Stimulated activated CD8-positive, alpha-beta memory T cell treated with anti-CD3 and anti-CD28 coated beads, Interleukin-15, amount 100 ng/mL, for 1 hour (primary cell): Measurements from ENCODE around the gene NAT14.
"Not testable (repeated sequence)": the region's sequence is repeated elsewhere in the genome, so short reads cannot be mapped to it uniquely, and the experiment has no call there.

ENCODE experiments used
- DNase-seq: peaks from one replicate; pipeline ENCODE4 v3.0.0-alpha.2; 2020; ENCODE audit warnings: low read depth

Gene NAT14

DNA sequence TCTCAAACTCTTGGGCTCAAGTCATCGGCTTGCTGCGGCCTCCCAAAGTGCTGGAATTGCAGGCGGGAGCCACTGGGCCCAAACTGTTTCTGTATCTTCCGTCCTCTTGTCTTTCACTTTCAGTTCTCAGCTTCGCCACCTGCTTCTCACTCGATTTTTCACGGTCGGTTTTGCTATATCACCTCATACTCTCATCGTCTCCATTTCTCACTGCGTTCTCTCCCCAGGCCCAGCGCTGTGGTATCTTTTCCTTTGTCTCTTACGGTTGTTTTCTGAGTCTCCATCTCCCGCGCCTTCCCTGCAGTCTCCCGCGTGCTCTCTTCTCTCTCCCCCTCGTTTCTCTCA is 18.1 kb downstream of the NAT14 start:
- DNase-seq = no peak

DNA sequence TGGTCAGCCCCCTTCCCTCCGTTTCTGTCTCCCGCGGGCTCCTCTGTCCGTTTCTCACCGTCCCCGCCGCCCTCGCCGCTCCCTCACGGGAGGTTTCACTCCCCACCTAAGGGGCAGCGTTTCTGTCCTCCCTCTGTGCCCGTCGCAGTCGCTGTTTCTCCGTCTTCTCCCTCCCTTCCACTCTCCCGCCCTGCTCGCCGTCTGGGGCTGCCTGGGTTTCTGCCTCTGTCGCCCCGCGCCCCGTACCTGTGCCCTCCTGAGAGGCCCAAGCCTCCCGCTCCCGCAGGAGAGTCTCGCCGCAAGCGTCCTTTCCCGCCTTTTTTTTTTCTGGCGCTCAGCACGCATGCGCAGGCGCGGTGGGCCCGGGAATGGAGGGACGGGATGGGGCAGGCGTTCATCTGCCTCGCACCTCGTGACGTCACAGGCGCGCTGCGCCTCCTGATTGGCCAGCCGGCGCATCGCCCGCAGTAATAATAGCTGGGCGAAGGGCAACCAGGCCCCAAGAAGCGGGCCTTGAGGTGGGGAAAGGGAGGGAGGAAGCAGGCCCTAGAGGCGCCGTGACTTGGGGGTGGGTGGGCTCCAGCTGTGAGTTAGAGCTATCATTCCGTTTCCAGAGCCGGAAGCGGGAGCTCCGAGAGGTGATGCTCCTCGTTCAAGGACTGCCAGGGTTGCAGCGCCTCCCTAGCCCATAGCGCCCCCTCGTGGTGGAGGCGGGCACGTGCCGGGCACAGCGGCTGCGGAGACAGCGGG is 18.7 kb downstream of the NAT14 start:
- DNase-seq = peak; percentile 89

DNA sequence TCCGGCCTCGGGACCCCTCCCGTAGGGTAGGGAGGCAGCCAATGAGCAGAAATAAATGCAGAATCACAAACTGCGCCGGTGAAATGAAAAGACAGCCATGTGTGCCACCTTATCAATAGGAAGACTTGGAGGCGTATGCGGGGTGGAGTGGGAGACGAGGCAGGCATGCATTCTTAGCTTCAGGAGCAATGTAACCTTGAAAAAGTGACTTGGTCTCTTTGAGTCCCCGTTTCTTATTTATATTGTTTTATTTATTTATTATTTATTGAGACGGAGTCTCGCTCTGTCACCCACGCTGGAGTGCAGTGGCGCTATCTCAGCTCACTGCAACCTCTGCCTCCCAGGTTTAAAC is 19.2 kb downstream of the NAT14 start:
- DNase-seq = no peak

DNA sequence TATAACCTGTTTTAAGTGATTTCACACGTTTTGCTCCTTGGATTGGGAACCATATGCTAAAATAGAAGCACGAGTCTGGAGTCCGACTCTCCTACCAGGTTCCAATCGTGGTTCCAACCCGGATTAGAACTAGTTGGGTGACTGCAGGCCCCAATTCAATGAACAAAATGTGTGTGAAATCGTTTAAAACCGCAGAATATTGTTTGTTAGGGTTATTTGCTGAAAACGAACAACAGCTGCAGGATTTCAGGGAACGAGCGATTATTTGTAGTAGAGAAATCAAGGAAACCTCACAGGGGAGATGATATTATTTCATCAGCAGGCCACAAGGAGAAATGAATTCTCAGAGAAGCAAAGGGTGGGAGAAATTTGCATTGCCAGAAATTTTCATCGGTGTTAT is 20.0 kb downstream of the NAT14 start:
- DNase-seq = no peak

DNA sequence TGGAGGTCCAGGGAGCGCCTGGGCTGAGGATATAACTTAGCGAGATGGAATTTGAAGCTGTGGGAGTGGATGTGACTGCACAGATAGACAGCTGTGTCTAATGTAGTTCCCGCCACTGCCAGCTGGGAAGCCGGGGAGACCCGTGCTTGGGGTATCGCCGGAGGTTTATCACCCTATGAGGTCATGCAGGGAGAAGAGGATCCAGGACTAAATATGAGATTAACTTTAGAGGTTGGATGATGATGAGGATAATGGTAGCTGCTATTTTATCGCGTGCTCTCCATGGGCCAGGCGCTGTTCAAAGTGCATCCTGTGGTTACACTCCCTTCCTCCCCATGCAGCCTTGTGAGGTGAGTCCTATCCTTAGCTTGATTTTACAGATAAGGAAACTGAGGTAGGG is 23.1 kb downstream of the NAT14 start:
- no peak for DNase-seq

DNA sequence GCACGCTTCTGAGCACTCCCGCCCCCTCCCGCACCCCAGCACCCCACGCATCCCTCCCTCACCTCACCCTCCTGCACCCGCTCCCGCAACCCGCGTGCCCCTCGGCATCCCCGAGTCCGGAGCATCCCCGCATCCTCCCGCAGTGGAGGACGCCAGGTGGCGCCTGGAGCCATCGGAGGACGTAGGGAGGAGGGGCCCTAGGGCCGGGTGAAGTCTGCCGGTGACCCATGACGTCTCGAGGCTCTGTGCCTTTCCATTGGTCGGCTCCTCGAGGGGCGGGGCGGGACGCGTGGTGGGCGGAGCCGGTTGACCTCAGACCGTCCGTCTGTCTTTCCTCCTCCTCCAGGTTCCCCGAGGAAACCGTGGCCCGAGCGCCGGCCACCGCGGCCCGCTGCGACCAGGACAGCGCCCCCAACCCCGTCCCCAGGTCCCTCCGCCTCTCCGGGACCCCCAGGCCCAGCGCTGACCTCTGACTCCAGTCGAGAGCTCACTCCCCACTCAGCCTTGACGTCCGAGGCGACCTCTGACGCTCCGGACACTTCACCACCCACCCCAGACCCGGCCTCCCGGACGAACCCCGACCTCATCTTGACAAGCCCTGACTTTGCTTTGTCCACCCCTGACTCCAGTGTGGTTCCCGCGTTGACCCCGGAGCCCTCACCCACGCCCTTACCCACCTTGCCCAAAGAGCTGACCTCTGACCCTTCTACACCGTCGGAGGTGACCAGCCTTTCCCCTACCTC is 32.1 kb downstream of the NAT14 start:
- peak; percentile 84 for DNase-seq

DNA sequence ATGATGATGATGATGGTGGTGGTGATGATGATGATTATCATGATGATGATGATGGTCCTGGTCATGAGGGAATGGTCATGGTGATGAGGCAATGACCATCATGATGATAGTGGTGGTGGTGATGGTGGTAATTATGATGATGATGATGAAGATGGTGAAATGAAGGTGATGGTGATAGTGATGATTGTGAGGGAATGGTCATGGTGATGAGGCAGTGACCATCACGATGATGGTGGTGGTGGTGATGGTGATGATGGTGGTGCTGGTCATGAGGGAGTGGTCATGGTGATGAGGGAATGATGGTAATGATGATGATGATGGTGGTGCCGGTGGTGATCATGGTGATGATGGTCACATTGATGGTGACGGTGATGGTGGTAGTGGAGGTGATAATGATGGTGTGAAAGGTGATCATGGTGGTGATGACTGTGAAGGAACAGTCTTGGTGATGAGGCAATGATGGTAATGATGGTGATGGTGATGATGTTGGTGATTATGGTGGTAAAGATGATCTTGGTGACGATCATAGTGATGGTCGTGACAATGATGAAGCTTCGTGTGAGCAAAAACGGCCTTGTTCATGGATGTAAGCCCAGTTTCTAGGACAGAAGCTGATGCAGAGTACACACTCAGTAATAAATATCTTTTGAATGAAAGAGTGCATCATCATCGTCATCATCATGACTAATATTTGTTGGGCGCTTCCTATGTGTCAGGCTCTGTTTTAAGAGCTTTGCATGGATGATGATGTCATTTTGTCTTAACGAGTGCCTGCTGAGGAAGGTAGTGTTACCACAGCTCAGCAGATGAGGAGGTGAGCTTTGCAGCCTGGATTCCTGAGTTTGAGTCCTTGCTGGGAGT is 34.7 kb downstream of the NAT14 start:
- no peak for DNase-seq

DNA sequence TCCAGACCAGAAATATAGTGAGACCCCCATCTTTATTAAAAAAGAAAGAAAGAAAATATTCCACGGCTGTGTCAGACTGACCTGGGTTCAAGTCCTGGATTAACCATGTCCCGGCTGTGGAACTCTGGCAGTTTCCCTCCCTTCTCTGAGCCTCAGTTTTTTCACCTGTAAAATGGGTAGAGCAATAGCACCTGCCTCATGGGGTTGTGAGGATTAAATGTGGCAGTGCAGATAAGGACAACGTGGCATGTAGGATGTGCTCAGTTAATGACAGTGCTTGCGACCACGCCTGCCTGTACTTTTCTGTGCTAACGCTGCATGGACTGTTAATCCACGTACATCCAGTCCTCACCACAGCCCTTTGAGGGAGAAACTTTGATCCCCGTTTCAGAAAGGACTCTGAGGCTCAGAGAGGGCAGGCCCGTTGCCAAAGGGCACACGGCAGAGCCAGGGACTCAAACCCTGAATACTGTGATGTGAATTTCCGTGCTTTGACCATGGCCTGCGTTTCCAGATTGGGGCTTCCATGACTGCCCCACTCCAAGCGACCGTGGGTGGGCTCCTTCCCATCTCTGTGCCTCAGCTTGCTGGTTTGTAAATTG is 35.8 kb downstream of the NAT14 start:
- DNase-seq = no peak

DNA sequence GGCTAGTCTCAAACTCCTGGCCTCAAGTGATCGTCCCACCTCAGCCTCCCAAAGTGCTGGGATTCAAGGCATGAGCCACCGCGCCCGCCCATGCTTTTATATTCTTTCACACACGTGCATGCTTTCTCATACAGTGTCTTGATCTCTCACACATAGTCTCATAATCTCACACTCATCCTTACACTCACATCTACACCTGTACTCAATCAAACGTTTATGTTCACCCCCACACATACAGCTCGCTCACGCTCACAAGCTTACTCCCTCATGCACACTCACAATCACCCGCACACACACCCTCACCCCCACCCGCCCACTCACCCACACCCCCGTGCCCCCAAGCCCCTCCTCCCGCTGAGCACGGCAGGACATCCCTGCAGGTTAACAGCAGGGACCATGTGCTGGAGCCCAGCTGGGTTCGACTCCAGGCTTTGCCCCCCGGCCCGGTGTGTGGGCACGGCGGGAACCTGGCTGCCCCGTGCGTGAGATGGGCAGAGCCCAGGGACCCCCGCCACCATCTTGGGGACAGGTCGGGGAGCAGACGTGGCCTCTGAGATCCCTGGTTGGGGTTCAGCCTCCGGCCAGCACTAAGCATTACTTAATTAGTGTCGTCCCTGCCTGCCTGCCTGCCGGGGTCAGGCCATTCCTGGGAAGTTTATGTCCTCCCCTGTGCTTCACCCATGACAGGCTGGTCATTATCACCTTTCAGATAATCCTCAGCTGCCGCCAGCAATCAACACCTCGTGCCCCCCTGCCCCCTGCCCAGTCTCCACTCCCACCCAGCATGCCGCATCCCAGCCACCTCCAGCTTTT is 40.5 kb downstream of the NAT14 start:
- DNase-seq = no peak

DNA sequence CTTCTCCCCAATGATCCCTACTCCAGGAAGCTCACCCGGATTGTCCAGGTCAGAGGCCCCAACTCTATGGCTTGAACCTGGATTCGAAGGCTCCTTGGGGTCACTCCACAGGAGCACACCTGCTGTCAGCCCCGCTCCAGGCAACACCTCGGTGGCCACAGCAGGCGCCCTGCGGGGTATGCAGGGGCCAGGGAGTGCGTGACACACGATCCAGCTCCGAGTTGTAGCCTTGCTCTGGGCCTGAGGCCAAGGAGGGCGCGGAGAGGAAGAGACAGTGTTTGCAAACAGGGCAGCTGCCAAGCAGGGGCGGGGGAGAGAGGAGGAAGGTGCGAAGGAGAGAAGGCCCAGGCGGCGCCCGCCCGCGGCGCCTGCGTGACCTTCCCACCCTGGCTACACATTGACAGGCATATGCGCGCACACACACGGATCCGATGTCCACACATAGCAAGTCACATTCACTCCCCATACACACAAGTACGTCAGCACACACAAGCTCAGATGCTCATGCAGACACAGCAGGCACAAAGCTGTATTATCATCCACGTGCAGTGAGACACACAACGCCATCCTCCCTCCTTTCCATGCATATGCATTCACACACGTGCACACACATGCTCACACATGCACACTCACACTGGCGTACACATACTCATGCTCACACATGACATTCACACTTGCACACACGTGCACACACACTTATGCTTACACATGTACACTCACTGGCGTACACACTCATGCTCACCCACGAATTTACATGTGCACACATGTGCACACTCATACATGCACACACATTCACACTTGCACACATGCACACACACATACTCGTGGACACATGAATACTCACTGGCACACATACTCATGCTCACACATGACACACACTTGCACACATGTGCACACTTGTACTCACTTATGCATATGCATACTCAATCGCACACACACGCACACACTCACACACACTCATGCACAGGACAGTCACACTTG is 41.5 kb downstream of the NAT14 start:
- DNase-seq = no peak

DNA sequence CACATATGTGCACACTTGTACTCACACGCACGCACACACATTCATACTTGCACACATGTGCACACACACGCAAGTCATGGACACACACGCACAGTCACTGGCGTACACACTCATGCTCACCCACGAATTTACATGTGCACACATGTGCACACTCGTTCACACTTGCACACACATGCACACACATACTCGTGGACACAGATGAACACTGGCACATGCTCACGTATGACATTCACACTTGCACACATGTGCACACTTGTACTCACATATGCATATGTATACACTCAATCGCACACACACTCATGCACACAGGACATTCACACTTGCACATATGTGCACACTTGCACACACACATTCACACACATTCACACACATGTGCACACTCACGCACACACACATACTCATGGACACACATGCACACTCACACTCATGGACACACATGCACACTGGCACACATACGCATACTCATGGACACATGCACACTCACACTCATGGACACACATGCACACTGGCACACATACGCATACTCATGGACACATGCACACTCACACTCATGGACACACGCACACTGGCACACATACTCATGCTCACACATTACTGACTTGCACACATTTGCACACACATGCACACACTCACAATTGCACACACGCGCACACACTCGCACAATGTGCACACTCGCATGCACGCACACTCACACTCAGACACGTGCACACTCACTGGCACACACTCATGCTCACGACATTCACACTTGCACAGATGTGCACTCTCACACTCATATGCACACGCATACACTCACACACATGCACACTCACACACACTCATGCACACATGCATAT is 42.4 kb downstream of the NAT14 start:
- no peak for DNase-seq

DNA sequence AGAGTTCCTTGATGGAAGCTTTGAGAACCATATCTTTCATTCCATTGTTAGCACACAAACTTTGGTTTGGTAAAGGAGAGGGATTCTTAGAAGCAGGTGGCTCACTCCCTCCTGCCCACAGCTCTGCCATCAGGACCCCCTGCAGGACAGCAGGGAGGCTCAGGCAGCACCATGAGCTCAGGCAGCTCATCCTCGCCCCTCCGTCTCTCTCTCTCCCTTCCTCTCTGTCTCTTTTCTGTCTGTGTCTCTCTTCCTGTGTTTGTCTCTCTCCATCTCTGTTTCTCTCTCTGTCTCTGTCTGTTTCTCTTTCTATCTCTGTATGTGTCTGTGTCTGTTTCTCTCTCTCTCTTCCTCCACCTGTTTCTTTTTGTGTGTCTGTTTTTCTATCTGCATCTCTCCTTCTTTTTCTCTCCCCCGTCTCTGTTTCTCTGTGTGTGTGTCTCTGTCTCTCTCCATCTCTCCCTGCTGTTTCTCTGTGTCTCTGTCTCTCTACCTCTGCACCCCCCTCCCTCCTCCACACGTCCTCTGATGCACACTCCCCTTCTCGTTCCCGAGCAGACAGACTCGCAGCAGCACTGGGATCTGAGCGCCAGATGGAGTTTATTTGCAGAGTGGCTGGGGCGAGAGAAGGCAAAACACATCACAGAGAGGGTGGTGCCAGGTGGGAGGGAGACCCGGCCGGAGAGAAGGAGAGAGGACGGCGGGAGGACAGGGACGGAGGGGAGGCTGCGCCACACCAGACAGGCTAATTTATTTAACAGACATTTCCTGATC is 43.2 kb downstream of the NAT14 start:
- no peak for DNase-seq

DNA sequence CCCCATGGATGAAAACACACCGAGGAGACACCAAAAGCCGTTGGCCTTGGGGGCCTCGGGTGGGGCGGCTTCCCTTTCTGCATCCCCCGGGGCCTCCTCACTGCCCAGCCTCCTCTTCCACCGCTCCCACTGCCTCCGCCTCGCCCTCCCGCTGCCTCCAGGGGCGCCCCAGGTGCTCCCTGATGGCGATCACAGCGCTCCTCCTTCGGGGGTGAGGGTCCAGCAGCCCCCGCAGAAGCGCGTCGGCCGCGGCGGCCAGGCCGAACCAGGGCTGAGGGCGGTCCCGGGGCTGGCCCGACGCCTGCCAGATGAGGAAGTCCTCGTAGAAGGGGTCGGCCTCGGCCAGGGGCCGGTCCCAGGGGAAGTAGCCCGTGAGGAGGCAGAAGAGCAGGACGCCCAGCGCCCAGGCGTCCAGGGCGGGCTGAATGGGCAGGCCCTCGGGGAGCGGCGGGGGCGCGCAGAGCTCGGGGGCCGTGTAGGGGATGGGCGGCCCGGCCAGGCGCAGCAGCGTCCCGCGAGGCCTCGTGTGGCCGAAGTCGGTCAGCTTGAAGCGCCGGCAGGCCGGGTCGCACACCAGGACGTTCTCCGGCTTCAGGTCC is 44.7 kb downstream of the NAT14 start:
- no peak for DNase-seq

DNA sequence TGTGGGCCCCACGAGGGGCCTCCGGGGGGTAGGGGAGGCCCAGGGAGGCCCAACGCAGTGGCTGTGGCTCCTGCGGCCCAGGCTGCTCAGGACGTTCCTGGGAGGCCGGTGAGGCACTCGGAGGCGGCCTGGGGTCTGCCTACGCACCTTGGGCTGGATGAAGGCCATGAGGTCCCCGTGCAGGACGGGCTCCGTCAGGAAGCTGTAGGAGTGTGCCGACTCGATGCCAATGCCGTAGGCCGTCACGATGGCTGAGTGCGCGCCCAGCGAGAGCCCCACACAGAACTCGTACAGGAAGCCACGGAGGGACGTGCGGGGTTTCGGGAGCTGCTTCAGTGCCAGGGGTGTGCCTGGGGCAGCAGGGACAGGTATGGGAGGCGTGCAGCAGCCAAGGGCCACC is 46.0 kb downstream of the NAT14 start:
- no peak for DNase-seq

DNA sequence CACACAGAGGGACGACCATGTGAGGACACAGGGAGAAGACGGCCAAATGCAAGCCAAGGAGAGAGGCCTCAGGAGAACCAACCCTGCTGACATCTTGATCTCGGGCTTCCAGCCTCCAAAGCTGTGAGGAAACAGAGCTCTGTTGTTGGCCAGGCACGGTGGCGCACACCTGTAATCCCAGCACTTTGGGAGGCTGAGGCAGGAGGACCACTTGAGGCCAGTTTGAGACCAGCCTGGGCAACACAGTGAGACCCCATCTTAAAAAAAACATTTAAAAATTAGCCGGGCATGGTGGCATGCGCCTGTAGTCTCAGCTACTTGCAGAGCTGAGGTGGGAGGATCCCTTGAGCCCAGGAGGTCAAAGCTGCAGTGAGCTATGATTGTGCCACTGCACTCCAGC is 49.3 kb downstream of the NAT14 start:
- not testable (repeated sequence) for DNase-seq

DNA sequence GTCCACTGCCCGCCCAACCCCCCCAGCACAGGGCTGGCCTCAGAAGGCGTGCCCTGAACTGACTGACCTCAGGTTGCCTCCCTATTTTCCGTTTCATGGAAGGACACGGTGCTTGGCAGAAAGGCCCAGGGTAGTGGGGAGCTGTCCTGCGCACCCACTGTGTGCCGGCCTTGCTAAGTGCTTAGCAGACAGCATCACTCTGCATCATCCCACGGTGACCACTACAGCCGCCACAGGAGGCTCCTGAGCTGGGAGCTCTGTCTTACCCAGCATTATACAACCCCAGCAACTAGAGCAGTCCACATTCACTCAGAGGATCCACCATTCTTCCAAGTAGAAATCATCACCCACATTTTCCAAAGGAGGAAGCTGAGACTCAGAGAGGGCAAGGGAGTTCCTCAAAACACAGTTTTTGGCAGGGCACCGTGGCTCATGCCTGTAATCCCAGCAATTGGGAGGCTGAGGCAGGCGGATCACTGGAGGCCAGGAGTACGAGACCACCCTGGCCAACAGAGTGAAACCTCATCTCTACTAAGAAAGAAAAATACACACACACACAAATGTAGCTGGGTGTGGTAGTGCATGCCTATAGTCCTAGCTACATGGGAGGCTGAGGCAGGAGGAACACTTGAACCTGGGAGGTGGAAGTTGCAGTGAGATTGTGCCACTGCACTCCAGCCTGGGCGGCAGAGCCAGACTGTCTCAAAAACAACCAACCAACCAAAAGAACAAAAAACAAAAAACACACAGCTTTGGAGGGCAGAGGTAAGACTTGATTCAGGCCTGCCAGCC is 50.4 kb downstream of the NAT14 start:
- DNase-seq = no peak

DNA sequence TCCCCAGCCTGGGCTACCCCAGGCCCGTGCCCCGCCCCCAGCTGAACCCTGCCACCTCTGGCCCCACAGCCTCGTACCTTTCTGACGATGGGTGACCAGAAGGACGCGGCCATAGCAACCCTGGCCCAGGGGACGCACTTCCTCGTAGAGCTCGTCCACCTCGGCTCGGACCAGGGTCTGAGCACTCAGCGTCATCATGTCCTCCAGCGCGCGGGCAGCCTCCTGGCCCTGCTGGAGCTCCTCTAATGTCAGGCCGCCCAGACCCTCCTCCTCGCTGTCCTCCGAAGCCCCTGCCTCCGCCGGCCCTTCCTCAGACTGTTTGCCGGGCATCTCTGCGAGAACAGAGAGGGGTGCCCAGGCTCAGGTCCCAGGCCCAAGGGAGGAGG is 51.0 kb downstream of the NAT14 start:
- DNase-seq = no peak

DNA sequence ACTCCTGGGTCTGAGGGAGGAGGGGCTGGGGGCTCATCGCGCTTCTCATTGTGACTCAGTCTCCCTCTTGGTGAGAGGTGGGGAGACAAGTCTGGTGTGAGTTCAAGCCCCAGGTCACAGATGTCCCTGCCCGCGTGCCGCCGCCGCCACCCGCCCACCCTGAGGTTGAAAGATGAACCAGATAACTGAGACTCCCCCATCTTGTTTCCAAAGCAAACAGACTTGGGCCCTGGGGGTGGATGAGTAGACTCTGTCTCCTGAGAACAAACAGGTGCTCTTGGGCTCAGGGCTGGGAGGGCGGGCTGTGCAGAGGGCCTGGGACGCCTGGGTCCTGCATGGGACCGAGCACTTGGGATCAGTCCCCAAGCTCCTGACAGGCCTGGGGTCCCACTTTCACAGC is 51.4 kb downstream of the NAT14 start:
- no peak for DNase-seq
